ENCODE data around the gene BROX.

- TF ChIP-seq CTCF (IDR thresholded peaks at IDR 0.05) (no peak), TCF7L2 (IDR thresholded peaks at IDR 0.05; ENCODE audit: low read depth, low read length) (no peak), SIN3A (IDR thresholded peaks at IDR 0.05; ENCODE audit: borderline replicate concordance, insufficient read depth, low read depth, low read length) (no peak), POLR2AphosphoS5 (IDR thresholded peaks at IDR 0.05; ENCODE audit: low read depth, low read length) (no peak)
Observed at GRCh38 chr1:222759451-222760035, 47.2 kb downstream of the BROX start.
